Measurements from ENCODE around the gene LEFTY2. TPM values are rescaled to one million over a fixed set of nuclear protein-coding genes. Genes with fewer than 3 reads are reported as not detected.

LEFTY2 gene
- polyA plus RNA-seq, 3 donors, result not detected

DNA sequence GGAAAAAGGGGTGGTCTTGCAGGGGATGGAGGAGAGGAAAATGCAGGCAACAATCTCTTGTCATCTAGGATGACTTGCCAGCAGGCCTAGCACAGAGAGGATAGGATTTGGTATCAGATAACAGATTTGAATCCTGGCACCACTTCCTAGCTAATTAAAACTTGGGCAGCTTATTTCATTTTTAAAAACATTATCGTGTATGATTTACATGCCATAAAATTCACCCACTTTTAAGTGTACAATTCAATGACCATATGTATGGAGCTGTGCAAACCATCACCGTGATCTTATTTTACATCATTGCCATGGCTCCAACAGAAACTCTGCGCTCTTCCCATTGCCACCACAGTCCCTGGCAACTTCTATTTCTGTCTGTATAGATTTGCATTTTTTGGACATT, 23.9 kb downstream of the LEFTY2 start:
- no peak overlapping the region for H3K4me3 Mint-ChIP-seq
- no peak overlapping the region for H3K27ac ChIP-seq (ENCODE audit: low read depth in 1 of 2, low read length in 2 of 2)
- H3K4me1 Mint-ChIP-seq, result peaks cover 17% of the 10 kb centered on the region
- DNase-seq, result no peak
- no peaks in the 10 kb centered on the region for H3K9me3 ChIP-seq (replicated peaks in 1 of 2; ENCODE audit: control insufficient read depth in 1 of 2, insufficient read depth in 1 of 2, low read length in 2 of 2)
- intact Hi-C loops (cut with micrococcal nuclease), result loop anchor here in 1 of 2 donors (10.0 kb wide), 1 partner anchor 132 kb away; no protein-coding TSS in a partner anchor
- no peaks in the 10 kb centered on the region for H4K20me1 ChIP-seq (ENCODE audit: insufficient read depth, low read length)
- H3K9me3 Mint-ChIP-seq, result peaks cover 0 to 2% (median 0%) of the 10 kb centered on the region in 7 donors
- peaks cover 2 to 20% of the 10 kb centered on the region in 2 donors for H3K4me1 ChIP-seq (ENCODE audit: control insufficient read depth in 1 of 2, insufficient read depth in 2 of 2, low read length in 2 of 2)
- peaks cover 59 to 81% of the 10 kb centered on the region in 2 donors for H3K36me3 Mint-ChIP-seq
- no CpG with 5 or more reads among the region's 3 CpGs for WGBS (ENCODE audit: insufficient coverage)
- H3K27ac Mint-ChIP-seq, result peak overlapping the region in 2 of 7 donors; percentile 57 to 63
- no peak overlapping the region for H3K9ac ChIP-seq (ENCODE audit: insufficient read depth, low read length, poor library complexity, severe bottlenecking)
- H3K36me3 ChIP-seq (replicated peaks in 1 of 2; ENCODE audit: control insufficient read depth in 1 of 2, insufficient read depth in 2 of 2, low read length in 2 of 2), result peaks cover 50 to 87% of the 10 kb centered on the region in 2 donors
- H3K4me3 ChIP-seq (replicated peaks in 1 of 3; ENCODE audit: low read depth in 2 of 3, low read length in 3 of 3), result no peak overlapping the region
- no peak overlapping the region for H2AFZ ChIP-seq (ENCODE audit: insufficient read depth, low read depth, low read length, poor library complexity, severe bottlenecking)
- TF ChIP-seq, protein P1, sequence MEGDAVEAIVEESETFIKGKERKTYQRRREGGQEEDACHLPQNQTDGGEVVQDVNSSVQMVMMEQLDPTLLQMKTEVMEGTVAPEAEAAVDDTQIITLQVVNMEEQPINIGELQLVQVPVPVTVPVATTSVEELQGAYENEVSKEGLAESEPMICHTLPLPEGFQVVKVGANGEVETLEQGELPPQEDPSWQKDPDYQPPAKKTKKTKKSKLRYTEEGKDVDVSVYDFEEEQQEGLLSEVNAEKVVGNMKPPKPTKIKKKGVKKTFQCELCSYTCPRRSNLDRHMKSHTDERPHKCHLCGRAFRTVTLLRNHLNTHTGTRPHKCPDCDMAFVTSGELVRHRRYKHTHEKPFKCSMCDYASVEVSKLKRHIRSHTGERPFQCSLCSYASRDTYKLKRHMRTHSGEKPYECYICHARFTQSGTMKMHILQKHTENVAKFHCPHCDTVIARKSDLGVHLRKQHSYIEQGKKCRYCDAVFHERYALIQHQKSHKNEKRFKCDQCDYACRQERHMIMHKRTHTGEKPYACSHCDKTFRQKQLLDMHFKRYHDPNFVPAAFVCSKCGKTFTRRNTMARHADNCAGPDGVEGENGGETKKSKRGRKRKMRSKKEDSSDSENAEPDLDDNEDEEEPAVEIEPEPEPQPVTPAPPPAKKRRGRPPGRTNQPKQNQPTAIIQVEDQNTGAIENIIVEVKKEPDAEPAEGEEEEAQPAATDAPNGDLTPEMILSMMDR (IDR thresholded peaks at IDR 0.05), result no peak
- no peak overlapping the region for H3K4me2 ChIP-seq (replicated peaks; ENCODE audit: extremely low read depth, low read length, poor library complexity, severe bottlenecking)
- H3K27me3 Mint-ChIP-seq (ENCODE audit: low read depth in 3 of 3), result peaks cover 0 to 2% (median 2%) of the 10 kb centered on the region in 3 donors
- no peaks in the 10 kb centered on the region for H3K27me3 ChIP-seq (ENCODE audit: control insufficient read depth in 2 of 2, insufficient read depth in 2 of 2, low read length in 2 of 2)
- H3K79me2 ChIP-seq (ENCODE audit: insufficient read depth, low read length), result no peaks in the 10 kb centered on the region

DNA sequence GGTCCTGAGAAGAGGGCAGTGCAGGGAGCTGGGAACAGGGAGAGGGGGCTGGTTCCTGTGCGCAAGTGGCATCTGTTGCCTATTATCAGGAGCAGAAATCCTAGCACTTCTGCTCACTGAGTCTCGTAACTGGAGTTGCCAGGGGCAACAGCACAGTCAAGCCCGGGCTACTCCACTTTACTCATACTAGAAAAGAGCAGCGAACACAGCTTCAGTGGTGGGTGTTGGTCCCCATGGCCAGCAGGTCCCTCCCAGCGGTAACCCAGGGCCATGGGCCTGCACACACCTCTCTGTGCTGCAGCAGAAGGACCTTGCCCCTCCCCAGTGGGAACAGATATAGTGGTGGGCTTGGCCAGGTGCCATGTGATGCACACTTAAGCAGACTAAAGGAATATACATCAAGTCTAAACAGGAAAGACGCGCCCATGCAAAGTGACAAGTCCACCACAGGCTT, 25.5 kb downstream of the LEFTY2 start:
- Mint-ChIP-seq H3K4me3 (no peak overlapping the region), H3K9me3 (peaks cover 0 to 3% (median 0%) of the 10 kb centered on the region in 7 donors), H3K27ac (peak overlapping the region in 1 of 7 donors; percentile 17), H3K27me3 (ENCODE audit: low read depth in 3 of 3) (peaks cover 2% of the 10 kb centered on the region in 3 donors), H3K36me3 (peaks cover 60 to 67% of the 10 kb centered on the region in 2 donors), H3K4me1 (peaks cover 8% of the 10 kb centered on the region)
- no peak overlapping the region for H3K27ac ChIP-seq (ENCODE audit: low read depth in 1 of 2, low read length in 2 of 2)
- H3K4me1 ChIP-seq (ENCODE audit: control insufficient read depth in 1 of 2, insufficient read depth in 2 of 2, low read length in 2 of 2), result peaks cover 0 to 15% of the 10 kb centered on the region in 2 donors
- H3K4me3 ChIP-seq (replicated peaks in 1 of 3; ENCODE audit: low read depth in 2 of 3, low read length in 3 of 3), result no peak overlapping the region
- H3K79me2 ChIP-seq (ENCODE audit: insufficient read depth, low read length), result no peaks in the 10 kb centered on the region
- H3K9me3 ChIP-seq (replicated peaks in 1 of 2; ENCODE audit: control insufficient read depth in 1 of 2, insufficient read depth in 1 of 2, low read length in 2 of 2), result no peaks in the 10 kb centered on the region
- 100% methylated on average over 2 of the region's 7 CpGs for WGBS (ENCODE audit: insufficient coverage)
- peaks cover 36 to 71% of the 10 kb centered on the region in 2 donors for H3K36me3 ChIP-seq (replicated peaks in 1 of 2; ENCODE audit: control insufficient read depth in 1 of 2, insufficient read depth in 2 of 2, low read length in 2 of 2)
- no peak overlapping the region for H2AFZ ChIP-seq (ENCODE audit: insufficient read depth, low read depth, low read length, poor library complexity, severe bottlenecking)
- H3K9ac ChIP-seq (ENCODE audit: insufficient read depth, low read length, poor library complexity, severe bottlenecking), result no peak overlapping the region
- H4K20me1 ChIP-seq (ENCODE audit: insufficient read depth, low read length), result no peaks in the 10 kb centered on the region
- intact Hi-C loops (cut with micrococcal nuclease), result loop anchor here in 1 of 2 donors (10.0 kb wide), 1 partner anchor 131 kb away; no protein-coding TSS in a partner anchor
- TF ChIP-seq, protein P1 (IDR thresholded peaks at IDR 0.05), result no peak
- no peak for DNase-seq
- no peak overlapping the region for H3K4me2 ChIP-seq (replicated peaks; ENCODE audit: extremely low read depth, low read length, poor library complexity, severe bottlenecking)
- no peaks in the 10 kb centered on the region for H3K27me3 ChIP-seq (ENCODE audit: control insufficient read depth in 2 of 2, insufficient read depth in 2 of 2, low read length in 2 of 2)

All from CD14-positive monocyte (primary cell).